NOMO-1 treated with DMSO at 0.1 percent for 48 hours (cell line): ENCODE results near the gene PTGES3.
"Not testable (repeated sequence)": the region's sequence is repeated elsewhere in the genome, so short reads cannot be mapped to it uniquely, and the experiment has no call there.

Source experiments
- DNase-seq: peaks from one replicate; lab custom pipeline; 2025; ENCODE audit not compliant: unreplicated experiment; lab: John Stamatoyannopoulos, UW

PTGES3 gene

GRCh38 chr12:56688129-56688845 lies at the start of gene PTGES3:
TSS of gene PTGES3 (minus strand) at chr12:56688284. CDS start at chr12:56687999, 285 bp downstream.
- peak; percentile 98 for DNase-seq

GRCh38 chr12:56728139-56728861 lies 40.2 kb upstream of the PTGES3 start:
- DNase-seq = peak; percentile 22

- not testable (repeated sequence) for DNase-seq
Observed at GRCh38 chr12:56726196-56726675, 38.2 kb upstream of the PTGES3 start.

- no peak for DNase-seq
Observed at GRCh38 chr12:56725723-56726102, 37.6 kb upstream of the PTGES3 start.

GRCh38 chr12:56724972-56725722 lies 37.1 kb upstream of the PTGES3 start, which contains the start of gene NACA:
TSS of gene NACA (minus strand) at chr12:56725299. CDS start at chr12:56724521, 778 bp downstream.
- peak; percentile 99 for DNase-seq

- no peak for DNase-seq
Observed at GRCh38 chr12:56724701-56724971, 36.6 kb upstream of the PTGES3 start.

- DNase-seq = no peak
Observed at GRCh38 chr12:56723889-56724700, 36.0 kb upstream of the PTGES3 start.

- no peak for DNase-seq
Observed at GRCh38 chr12:56723352-56723751, 35.3 kb upstream of the PTGES3 start.

- no peak for DNase-seq
Observed at GRCh38 chr12:56722832-56723231, 34.7 kb upstream of the PTGES3 start.

- DNase-seq = no peak
Observed at GRCh38 chr12:56721721-56722120, 33.6 kb upstream of the PTGES3 start.

- DNase-seq = peak; percentile 48
Observed at GRCh38 chr12:56721216-56721615, 33.1 kb upstream of the PTGES3 start.

GRCh38 chr12:56720731-56721151 lies 32.7 kb upstream of the PTGES3 start:
- peak; percentile 74 for DNase-seq

- no peak for DNase-seq
Observed at GRCh38 chr12:56719056-56719455, 31.0 kb upstream of the PTGES3 start.

GRCh38 chr12:56718636-56719035 lies 30.6 kb upstream of the PTGES3 start:
- no peak for DNase-seq

GRCh38 chr12:56718149-56718548 lies 30.1 kb upstream of the PTGES3 start:
- DNase-seq = no peak

GRCh38 chr12:56716933-56717880 lies 29.1 kb upstream of the PTGES3 start:
- DNase-seq = no peak

- no peak for DNase-seq
Observed at GRCh38 chr12:56716458-56716857, 28.4 kb upstream of the PTGES3 start.

- no peak for DNase-seq
Observed at GRCh38 chr12:56715798-56716197, 27.7 kb upstream of the PTGES3 start.

GRCh38 chr12:56714431-56714929 lies 26.4 kb upstream of the PTGES3 start:
- no peak for DNase-seq

GRCh38 chr12:56713345-56713744 lies 25.3 kb upstream of the PTGES3 start:
- DNase-seq = no peak
